Activated CD4-positive, CD25-positive, alpha-beta regulatory T cell treated with anti-CD3 and anti-CD28 coated beads, Interleukin-2, amount 50 U/mL, for 16 hours (primary cell): ENCODE measurements around the gene HOXD12.

Experiments used
- DNase-seq: peaks from one replicate; pipeline ENCODE4 v3.0.0-alpha.2; 2020; ENCODE audit warnings: low read depth, low spot score

Gene HOXD12

GRCh38 chr2:176081376-176081836 is 18.2 kb upstream of the HOXD12 start:
- no peak for DNase-seq

- DNase-seq, result no peak
Measured at GRCh38 chr2:176081837-176082524, 17.6 kb upstream of the HOXD12 start.

- DNase-seq, result no peak
Measured at GRCh38 chr2:176082525-176082823, 17.1 kb upstream of the HOXD12 start.

GRCh38 chr2:176082824-176083751 is 16.5 kb upstream of the HOXD12 start:
- no peak for DNase-seq

- no peak for DNase-seq
Measured at GRCh38 chr2:176083796-176084261, 15.8 kb upstream of the HOXD12 start, which contains the start of gene EVX2. TSS of gene EVX2 (minus strand) at chr2:176083962. CDS start at chr2:176083776, 186 bp downstream.

- DNase-seq, result no peak
Measured at GRCh38 chr2:176084611-176085119, 14.9 kb upstream of the HOXD12 start.

- DNase-seq, result no peak
Measured at GRCh38 chr2:176085120-176085788, 14.3 kb upstream of the HOXD12 start.

GRCh38 chr2:176085861-176086771 is 13.5 kb upstream of the HOXD12 start:
- no peak for DNase-seq

- DNase-seq, result no peak
Measured at GRCh38 chr2:176087330-176088047, 12.1 kb upstream of the HOXD12 start.

GRCh38 chr2:176088048-176088936 is 11.3 kb upstream of the HOXD12 start:
- no peak for DNase-seq

GRCh38 chr2:176088937-176089842 is 10.4 kb upstream of the HOXD12 start:
- no peak for DNase-seq

- DNase-seq, result no peak
Measured at GRCh38 chr2:176089843-176090395, 9.7 kb upstream of the HOXD12 start.

- DNase-seq, result no peak
Measured at GRCh38 chr2:176090862-176091261, 8.7 kb upstream of the HOXD12 start.

GRCh38 chr2:176091329-176092258 is 8.0 kb upstream of the HOXD12 start:
- no peak for DNase-seq

- DNase-seq, result no peak
Measured at GRCh38 chr2:176092270-176093144, 7.1 kb upstream of the HOXD12 start, which contains the start of gene HOXD13. TSS of gene HOXD13 (plus strand) at chr2:176092721. CDS start at chr2:176092891, 170 bp downstream.
